ENCODE measurements around the gene COL15A1. TPM values are rescaled to one million over a fixed set of nuclear protein-coding genes. Genes with fewer than 3 reads are reported as not detected.

COL15A1 gene
- total RNA-seq, 6 experiments from 2014 or later, result 0.07 to 0.58 (median 0.11) TPM; not detected in 2

GRCh38 chr9:98929895-98930341, 13.8 kb upstream of the COL15A1 start:
- Histone ChIP-seq H3K27ac (no peak overlapping the region), H3K9me3 (no peaks in the 10 kb centered on the region), H3K27me3 (no peaks in the 10 kb centered on the region), H3K4me1 (no peaks in the 10 kb centered on the region), H3K36me3 (no peaks in the 10 kb centered on the region), H3K4me3 (no peak overlapping the region)
- WGBS (ENCODE audit: insufficient coverage, low coverage, low lambda C conversion rate, missing lambda C conversion rate), result 41% methylated on average over 10 of the region's 10 CpGs
- DNase-seq, result no peak
- no peak for TF ChIP-seq CTCF (IDR thresholded peaks at IDR 0.05)
- TF ChIP-seq POLR2A (IDR thresholded peaks at IDR 0.05), result no peak
- ATAC-seq, result peak in 1 of 4 donors; percentile 28
- intact Hi-C loops (cut with DNase I), result no loop called here

- no peak for TF ChIP-seq POLR2A (IDR thresholded peaks at IDR 0.05)
- no peak for TF ChIP-seq CTCF (IDR thresholded peaks at IDR 0.05)
- H3K27ac ChIP-seq, result no peak overlapping the region
- no peak for DNase-seq
- no peak for ATAC-seq
- intact Hi-C loops (cut with DNase I), result no loop called here
- H3K4me1 ChIP-seq, result no peaks in the 10 kb centered on the region
- H3K36me3 ChIP-seq, result no peaks in the 10 kb centered on the region
- H3K9me3 ChIP-seq, result no peaks in the 10 kb centered on the region
- H3K27me3 ChIP-seq, result no peaks in the 10 kb centered on the region
- WGBS (ENCODE audit: insufficient coverage, low coverage, low lambda C conversion rate, missing lambda C conversion rate), result 60% methylated on average over 5 of the region's 9 CpGs
- H3K4me3 ChIP-seq, result no peak overlapping the region
These were observed 12.9 kb upstream of the COL15A1 start for GRCh38 chr9:98930792-98931191.

GRCh38 chr9:98931600-98932389, 11.9 kb upstream of the COL15A1 start:
- ATAC-seq, result no peak

GRCh38 chr9:98933185-98933584, 10.5 kb upstream of the COL15A1 start:
- H3K36me3 ChIP-seq, result no peaks in the 10 kb centered on the region
- no peaks in the 10 kb centered on the region for H3K9me3 ChIP-seq
- TF ChIP-seq CTCF (IDR thresholded peaks at IDR 0.05) (no peak), POLR2A (IDR thresholded peaks at IDR 0.05) (no peak)
- ATAC-seq (no peak), DNase-seq (no peak)
- intact Hi-C loops (cut with DNase I), result no loop called here
- no peak overlapping the region for H3K27ac ChIP-seq
- H3K4me3 ChIP-seq, result no peak overlapping the region
- no peaks in the 10 kb centered on the region for H3K4me1 ChIP-seq
- H3K27me3 ChIP-seq, result no peaks in the 10 kb centered on the region
- 72% methylated on average over 2 of the region's 5 CpGs for WGBS (ENCODE audit: insufficient coverage, low coverage, low lambda C conversion rate, missing lambda C conversion rate)

More at GRCh38 chr9:98931600-98932389, 11.9 kb upstream of the COL15A1 start:
- Histone ChIP-seq H3K4me1 (no peaks in the 10 kb centered on the region), H3K27ac (no peak overlapping the region), H3K9me3 (no peaks in the 10 kb centered on the region), H3K27me3 (no peaks in the 10 kb centered on the region), H3K36me3 (no peaks in the 10 kb centered on the region), H3K4me3 (no peak overlapping the region)
- intact Hi-C loops (cut with DNase I), result no loop called here
- DNase-seq, result no peak
- TF ChIP-seq POLR2A (IDR thresholded peaks at IDR 0.05), result no peak
- no peak for TF ChIP-seq CTCF (IDR thresholded peaks at IDR 0.05)
- WGBS (ENCODE audit: insufficient coverage, low coverage, low lambda C conversion rate, missing lambda C conversion rate), result 63% methylated on average over 6 of the region's 8 CpGs
